NCI-H1105 treated with DMSO at 0.1 percent for 48 hours (cell line): ENCODE measurements around the gene DCST2.
"Not testable (repeated sequence)": the region's sequence is repeated elsewhere in the genome, so short reads cannot be mapped to it uniquely, and the experiment has no call there.

Experiments used
- DNase-seq: peaks from one replicate; lab custom pipeline; 2025; lab: John Stamatoyannopoulos, UW

DCST2 gene

GRCh38 chr1:154998818-154999570 is 34.6 kb downstream of the DCST2 start:
- DNase-seq, result peak; percentile 45

GRCh38 chr1:154998201-154998780 is 35.3 kb downstream of the DCST2 start:
- no peak for DNase-seq

GRCh38 chr1:154996966-154997701 is 36.4 kb downstream of the DCST2 start:
- no peak for DNase-seq

GRCh38 chr1:154995301-154995983 is 38.1 kb downstream of the DCST2 start:
- peak; percentile 2 for DNase-seq

- DNase-seq, result no peak
Observed at GRCh38 chr1:154994591-154994990, 39.0 kb downstream of the DCST2 start.

GRCh38 chr1:154994269-154994587 is 39.4 kb downstream of the DCST2 start:
- DNase-seq, result no peak

GRCh38 chr1:154993572-154994268 is 39.9 kb downstream of the DCST2 start, which contains the start of gene LENEP:
Gene LENEP, plus strand, starts transcription at chr1:154993586. Its CDS starts 22 bp downstream, at chr1:154993608.
- DNase-seq, result no peak

GRCh38 chr1:154992721-154993571 is 40.6 kb downstream of the DCST2 start:
- DNase-seq, result peak; percentile 7

GRCh38 chr1:154990276-154990675 is 43.3 kb downstream of the DCST2 start:
- no peak for DNase-seq

- no peak for DNase-seq
Observed at GRCh38 chr1:154989195-154989860, 44.3 kb downstream of the DCST2 start.

- DNase-seq, result no peak
Observed at GRCh38 chr1:154988058-154988954, 45.3 kb downstream of the DCST2 start.

- no peak for DNase-seq
Observed at GRCh38 chr1:154987326-154987725, 46.3 kb downstream of the DCST2 start.

- not testable (repeated sequence) for DNase-seq
Observed at GRCh38 chr1:154986736-154987135, 46.8 kb downstream of the DCST2 start.

GRCh38 chr1:154983776-154984466 is 49.7 kb downstream of the DCST2 start:
- no peak for DNase-seq

GRCh38 chr1:154982897-154983648 is 50.5 kb downstream of the DCST2 start, which contains the start of gene FLAD1:
Gene FLAD1, plus strand, starts transcription at chr1:154983344. Its CDS starts 351 bp downstream, at chr1:154983695.
- DNase-seq, result peak; percentile 100

- no peak for DNase-seq
Observed at GRCh38 chr1:154982341-154982740, 51.2 kb downstream of the DCST2 start.

GRCh38 chr1:154978360-154978759 is 55.2 kb downstream of the DCST2 start:
- DNase-seq, result no peak

- not testable (repeated sequence) for DNase-seq
Observed at GRCh38 chr1:154977762-154978161, 55.8 kb downstream of the DCST2 start.
